ENCODE measurements around the gene SSTR5.

- no peak for TF ChIP-seq ZNF274 (IDR thresholded peaks at IDR 0.05; ENCODE audit: low read depth, low read length)
- no peak for TF ChIP-seq YY1 (IDR thresholded peaks at IDR 0.05; ENCODE audit: insufficient read depth, insufficient read length)
- no peak for TF ChIP-seq SUZ12 (IDR thresholded peaks at IDR 0.05; ENCODE audit: extremely low read depth, insufficient read depth, insufficient read length)
These were observed 38.1 kb upstream of the SSTR5 start for GRCh38 chr16:1034230-1035065.
